HG03066 (cell line): ENCODE results near the gene SEPTIN6.
"Not testable (repeated sequence)": the region's sequence is repeated elsewhere in the genome, so short reads cannot be mapped to it uniquely, and the experiment has no call there.

Experiments used
- ATAC-seq: cut with Tn5 transposase; IDR thresholded peaks from one replicate; pipeline ENCODE4 v1.9.1; 2021; ENCODE audit warnings: low read depth; ENCODE audit not compliant: unreplicated experiment

The SEPTIN6 gene

DNA sequence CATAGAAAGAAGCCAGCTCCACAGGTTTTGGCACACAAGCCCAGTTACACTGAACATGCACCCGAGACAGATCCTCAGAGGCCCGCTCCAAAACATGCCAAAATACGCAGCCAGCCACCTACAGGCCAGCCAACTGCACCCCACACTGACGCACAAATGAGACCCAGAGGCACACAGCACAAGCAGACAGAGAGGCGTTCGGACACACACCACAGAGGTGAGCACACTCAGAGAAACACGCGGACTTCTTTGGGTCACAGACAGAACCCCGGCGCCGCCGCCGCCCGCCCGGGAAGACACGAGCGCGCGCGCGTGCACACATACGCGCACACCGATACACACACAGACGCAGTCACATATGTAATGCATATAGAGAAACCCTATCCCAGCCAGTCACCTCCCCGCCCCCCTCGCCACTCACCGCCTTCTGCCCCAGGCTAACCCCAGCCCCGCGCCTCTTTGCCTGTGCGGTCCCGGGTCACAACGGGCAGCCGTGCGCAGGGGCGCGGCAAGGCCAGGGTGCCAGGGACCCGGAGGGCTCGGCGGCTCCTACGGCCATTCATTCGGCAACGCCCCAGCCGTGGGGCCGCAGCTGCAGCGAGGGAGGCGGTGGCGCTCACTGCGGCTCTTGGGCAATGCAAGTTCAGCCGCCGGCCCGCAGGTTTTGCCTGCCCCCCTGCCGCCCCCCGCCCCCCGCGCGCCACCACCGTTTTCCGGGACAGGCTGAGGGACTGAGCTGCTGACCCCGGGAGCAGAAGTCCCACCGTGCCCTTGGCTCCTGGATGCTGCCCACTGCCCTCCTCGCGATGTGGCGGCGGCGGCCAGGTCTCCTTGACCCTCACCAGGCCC lies 553 bp downstream of the SEPTIN6 start:
- no peak for ATAC-seq

- no peak for ATAC-seq
Measured at GRCh38 chrX:119690921-119691716, 1.8 kb downstream of the SEPTIN6 start.

GRCh38 chrX:119688911-119689321 lies 4.1 kb downstream of the SEPTIN6 start:
- ATAC-seq: no peak

DNA sequence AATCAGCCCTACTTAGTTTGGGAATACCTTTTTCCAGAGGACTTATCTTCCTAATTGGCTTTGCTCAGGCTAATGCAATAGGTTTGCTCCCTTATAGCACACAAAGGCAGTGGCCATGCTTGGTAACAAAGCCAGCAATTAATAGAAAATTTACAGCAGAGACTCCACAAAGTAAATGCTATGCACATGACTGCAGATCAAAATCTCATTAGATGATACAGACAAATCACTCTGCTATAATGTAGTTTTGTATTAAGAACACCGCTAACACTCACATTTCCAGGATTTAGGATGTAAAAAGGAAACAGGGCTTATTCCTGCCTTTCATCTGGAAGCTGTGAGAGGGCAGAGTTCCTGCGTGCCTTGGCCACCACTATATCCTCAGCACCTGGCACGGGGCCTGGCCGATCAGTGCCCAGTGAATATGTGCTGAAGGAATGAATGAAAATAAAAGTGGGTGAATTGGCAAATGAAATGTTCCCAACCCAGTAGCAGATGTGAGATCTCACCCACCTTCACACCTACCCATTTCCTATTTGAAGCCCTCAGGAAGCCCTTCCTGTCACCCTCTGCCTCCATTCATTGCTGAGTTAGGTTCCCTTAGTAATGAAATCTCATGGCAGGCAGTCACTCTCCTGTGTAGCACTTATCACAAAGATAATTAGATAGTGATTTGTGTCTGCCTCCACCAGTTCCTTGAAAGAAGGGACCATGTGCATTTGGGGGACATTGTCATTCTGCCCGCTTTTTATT lies 5.1 kb downstream of the SEPTIN6 start:
- ATAC-seq: no peak

- ATAC-seq: no peak
Measured at GRCh38 chrX:119686087-119686691, 6.8 kb downstream of the SEPTIN6 start.

DNA sequence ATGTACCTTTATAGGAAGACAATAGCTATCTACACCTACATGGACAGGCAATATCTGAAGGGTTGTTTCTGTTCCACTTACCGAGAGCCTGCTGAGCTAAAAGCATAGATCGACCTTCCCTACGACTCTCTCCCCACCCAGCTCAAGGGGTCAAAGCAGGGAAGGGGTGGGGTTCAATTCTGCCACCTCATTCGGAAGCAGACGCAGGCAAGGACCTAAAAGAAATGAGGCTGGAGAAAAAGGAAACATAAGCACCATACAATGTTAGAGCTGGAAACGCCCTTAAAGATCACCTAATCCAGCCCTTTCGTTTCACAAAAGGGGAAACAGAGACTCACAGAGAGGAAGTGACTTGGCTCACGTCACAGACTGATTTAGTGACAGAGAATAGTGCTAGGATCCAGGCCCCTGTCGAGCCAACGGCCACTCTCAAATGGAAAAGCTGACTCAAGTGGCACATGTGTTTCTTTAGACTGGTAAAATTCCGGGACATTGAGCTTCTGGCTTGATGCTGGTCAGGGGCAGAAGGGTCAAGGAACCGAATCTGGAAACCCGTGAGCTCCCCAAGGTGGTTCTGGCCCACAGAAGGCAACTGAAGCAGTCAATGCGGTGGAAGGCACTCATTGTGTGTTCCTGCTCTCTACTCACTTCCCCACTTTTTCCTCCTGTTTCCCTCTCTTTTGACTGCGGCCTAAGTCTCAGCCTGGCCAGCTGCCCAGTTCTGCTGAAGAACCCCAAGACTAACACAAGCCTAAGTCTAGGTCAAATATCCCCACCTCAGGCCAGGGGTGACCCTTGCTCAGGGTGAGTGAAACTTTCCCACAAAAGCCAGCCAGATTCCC lies 7.5 kb downstream of the SEPTIN6 start:
- peak; percentile 39 for ATAC-seq

DNA sequence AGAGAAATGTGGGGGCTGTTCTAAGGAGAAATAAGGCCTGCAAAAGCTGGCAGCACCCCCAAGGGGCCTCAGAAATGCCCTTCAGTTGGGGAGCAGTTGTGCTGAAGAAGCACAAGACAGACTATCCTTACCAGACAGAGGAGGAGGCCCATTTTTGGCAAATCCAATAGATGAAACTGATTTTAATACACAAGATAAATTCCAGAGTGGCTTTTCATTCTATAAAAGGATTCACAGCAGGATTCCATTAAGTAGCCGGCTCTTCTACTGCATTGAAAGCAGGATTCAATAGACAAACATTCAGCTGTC lies 8.1 kb downstream of the SEPTIN6 start:
- no peak for ATAC-seq

DNA sequence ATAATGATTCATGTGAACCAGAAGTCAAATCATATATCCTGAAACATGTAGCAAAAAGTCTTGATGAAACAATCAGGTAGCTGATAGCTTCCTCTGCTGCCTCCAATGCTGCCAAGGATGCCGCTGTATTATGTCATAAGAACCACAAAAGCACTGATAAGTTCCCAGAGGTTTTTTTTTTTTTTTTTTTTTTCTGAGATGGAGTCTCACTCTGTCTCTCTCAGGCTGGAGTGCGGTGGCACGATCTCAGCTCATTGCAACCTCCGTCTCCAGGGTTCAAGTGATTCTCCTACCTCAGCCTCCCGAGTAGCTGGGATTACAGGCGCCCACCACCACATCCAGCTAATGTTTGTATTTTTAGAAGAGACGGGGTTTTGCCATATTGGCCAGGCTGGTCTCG lies 8.7 kb downstream of the SEPTIN6 start:
- not testable (repeated sequence) for ATAC-seq

DNA sequence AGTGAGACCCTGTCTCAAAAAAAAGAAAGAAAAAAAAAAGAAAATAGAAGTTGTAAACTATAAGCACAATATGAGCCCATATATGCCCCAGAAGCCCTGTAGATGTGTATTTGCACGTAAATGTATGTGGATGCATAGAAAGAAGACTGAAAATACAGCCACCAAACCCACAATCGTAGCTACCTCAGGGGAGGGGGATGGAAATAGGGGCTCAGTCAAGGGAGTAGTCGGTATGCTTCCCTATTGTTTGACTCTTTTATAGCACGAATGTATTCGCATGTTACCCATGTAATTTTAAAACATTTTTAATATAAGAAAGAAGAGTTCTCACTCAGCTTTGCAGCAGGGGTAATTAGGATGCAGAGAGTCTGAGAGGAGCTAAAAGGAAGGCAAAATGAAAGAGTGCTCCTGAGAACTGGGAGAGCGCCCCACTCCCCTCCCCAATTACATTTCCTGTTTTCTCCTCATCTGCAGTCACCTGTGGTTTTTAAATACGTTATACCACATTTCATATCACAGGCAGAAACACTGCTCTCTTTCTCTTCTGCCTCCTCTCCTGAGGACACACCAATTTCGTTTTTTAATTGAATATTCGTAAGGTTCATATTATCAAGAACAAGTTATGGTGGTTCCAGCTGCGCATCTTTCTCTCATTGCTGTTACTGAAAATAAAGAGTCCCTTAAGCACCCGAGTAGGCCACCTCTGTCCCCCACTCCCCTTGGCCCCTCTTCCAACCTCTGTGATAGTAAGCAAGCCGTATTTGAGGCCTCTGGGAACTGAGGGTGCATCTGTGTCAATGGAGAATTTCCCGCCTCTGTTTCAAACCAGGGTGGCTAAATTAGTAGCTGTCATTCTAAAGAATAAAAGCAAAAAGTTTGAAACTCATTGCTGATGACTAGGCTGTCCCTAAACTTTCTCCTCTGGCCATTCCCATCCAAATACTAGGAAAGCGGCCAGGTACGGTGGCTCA lies 10.7 kb downstream of the SEPTIN6 start:
- ATAC-seq: peak; percentile 34

GRCh38 chrX:119677654-119677981 lies 15.3 kb downstream of the SEPTIN6 start:
- ATAC-seq: no peak

DNA sequence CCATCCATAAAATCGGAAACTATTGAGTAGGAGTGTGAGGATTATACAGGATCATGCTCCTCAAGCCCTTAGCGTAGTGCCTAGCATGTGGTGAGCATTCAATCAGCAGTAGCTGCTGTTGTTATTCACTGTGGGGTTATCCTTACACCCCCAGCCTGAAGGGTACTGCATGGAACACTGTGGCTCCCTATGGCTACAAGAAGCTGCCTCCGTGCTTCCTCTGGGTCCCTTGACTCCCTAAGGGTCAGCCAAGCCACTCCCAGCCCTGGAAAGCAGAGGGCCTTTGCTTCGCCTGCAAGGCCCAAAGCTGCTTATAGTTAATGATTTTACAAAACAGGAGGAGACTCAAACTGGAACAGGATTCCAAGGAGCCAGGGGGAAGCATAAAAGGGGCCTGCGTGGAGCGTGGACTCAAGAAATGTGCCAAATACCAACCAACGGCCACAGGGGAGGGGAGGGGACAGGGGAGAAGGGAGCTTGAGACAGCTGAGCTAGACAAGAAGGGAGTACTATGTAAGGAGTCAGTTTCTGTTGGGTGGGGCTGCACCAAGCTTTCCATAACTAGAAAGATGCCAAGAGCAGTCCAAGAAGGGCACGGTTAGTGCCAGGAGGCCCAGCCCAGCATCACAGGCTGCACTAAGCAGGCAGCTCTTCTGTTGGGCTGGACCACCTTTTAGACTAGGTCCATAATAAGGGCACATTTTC lies 15.9 kb downstream of the SEPTIN6 start:
- no peak for ATAC-seq

DNA sequence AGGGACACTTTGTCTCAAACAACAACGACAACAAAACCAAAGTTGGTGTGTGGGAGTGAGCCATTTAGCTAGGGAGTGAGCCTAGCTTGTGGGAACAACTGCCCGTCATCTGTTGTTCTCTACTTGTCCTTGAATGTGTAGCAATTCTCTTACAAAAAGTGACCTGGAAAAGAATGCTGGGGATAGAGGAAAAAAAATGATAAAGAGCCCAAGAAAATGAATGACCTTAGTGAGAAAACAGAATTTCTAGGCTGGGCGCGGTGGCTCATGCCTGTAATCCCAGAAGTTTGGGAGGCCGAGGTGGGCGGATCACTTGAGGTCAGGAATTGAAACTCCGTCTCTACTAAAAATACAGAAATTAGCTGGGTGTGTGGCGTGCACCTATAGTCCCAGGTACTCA lies 19.6 kb downstream of the SEPTIN6 start:
- ATAC-seq: no peak

DNA sequence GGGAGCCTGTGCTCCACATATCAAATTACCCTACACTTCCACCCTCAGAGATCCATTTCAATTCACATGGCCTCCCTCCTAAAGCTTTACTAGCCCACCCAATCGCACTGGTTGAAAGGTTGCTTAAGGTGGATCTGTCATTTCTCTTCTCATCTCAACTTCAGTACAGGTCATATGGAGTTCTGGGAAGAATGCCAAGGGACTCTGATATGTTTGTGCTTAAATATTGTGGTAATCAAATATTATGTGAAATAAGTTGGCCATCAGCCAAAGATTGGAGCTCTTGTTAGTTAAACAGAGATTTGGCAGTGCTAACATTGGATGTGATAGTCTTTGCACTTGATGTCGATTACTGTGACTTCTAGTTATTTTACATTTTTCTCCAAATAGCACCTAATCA lies 20.5 kb downstream of the SEPTIN6 start:
- ATAC-seq: no peak

DNA sequence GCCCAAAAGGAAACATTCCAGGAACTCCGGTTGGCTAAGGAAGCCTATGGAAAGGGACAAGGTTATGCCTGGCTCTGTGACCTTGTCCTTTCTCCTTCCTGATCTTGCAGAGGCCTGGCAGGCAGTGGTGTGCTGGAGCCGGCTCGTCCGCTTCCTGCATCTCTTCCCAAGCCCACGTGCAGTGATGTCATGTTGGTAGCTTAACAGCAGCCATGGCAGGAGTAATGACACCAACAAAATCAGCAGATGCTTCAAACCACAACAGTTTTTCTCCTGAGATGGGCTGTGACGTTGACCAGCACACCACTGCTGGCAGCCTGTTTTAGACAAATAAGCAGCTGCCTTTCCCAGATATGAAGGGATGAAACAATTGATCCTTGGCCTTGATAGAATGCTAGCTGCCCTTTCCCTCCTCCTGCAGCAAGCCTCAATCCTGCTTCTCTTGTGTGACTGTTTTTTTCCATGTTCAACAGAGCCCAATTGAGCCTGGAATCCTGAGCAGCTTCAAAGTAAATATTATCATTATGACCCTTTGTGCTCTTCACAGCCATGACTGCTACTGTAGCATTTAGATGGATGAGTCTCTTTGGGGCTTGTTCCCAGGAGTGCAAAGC lies 23.4 kb downstream of the SEPTIN6 start:
- no peak for ATAC-seq

- no peak for ATAC-seq
Measured at GRCh38 chrX:119667111-119667878, 25.7 kb downstream of the SEPTIN6 start.

DNA sequence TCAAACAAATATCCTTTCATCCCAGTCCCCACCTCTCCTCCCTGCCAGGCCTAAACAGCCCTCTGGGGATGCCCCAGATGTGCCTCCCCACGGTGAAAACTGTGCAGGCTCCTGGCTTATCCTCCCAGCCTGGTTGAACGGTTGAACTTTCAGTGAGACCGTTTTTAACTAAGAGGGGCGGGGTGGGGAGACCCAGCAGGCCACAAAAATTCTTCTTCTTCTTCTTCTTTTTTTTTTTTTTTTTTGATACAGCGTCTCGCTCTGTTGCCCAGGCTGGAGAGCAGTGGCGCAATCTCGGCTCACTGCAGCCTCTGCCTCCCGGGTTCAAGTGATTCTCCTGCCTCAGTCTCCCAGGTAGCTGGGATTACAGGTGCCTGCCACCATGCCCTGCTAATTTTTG lies 28.1 kb downstream of the SEPTIN6 start:
- ATAC-seq: not testable (repeated sequence)

GRCh38 chrX:119661486-119661885 lies 31.5 kb downstream of the SEPTIN6 start:
- ATAC-seq: no peak
